Natural killer cell (primary cell): ENCODE measurements around the gene PLEKHA6. TPM values are rescaled to one million over a fixed set of nuclear protein-coding genes. Genes with fewer than 3 reads are reported as not detected.

Experiments used
- ATAC-seq, 3 donors: fragments of 150-1000 bp in 2 of 3; fragments of 200-7000 bp in 1 of 3; cut with Tn5 transposase; 1 replicate in 1 of 3; 2 replicates in 2 of 3; pipeline ENCODE4 v1.10.0; 2021; ENCODE audit warnings: mild to moderate bottlenecking in 2 of 3, moderate library complexity in 2 of 3
- DNase-seq, 2 donors: peaks; one replicate each; pipeline versions ENCODE4 v3.0.0 to v3.0.0-alpha.2; 2013 to 2021; ENCODE audit warnings: mixed read lengths in 1 of 2
- H3K27ac ChIP-seq: one replicate; pipeline ENCODE4 v1.5.1; 2013; ENCODE audit warnings: mild to moderate bottlenecking, low read length
- H3K27me3 ChIP-seq: one replicate; pipeline ENCODE4 v1.6.1; 2013; ENCODE audit warnings: low read length; ENCODE audit not compliant: control insufficient read depth, insufficient read depth
- H3K36me3 ChIP-seq: one replicate; pipeline ENCODE4 v1.6.1; 2013; ENCODE audit warnings: low read length; ENCODE audit not compliant: control insufficient read depth, insufficient read depth
- H3K4me1 ChIP-seq: one replicate; pipeline ENCODE4 v1.6.1; 2013; ENCODE audit warnings: low read length; ENCODE audit not compliant: control insufficient read depth, insufficient read depth
- H3K4me3 ChIP-seq: one replicate; pipeline ENCODE4 v1.5.1; 2013; ENCODE audit warnings: low read length
- H3K9me3 ChIP-seq: one replicate; pipeline ENCODE4 v1.6.1; 2013; ENCODE audit warnings: low read length; ENCODE audit not compliant: control insufficient read depth, insufficient read depth
- H3K27ac Mint-ChIP-seq, 2 donors: one replicate each; pipeline ENCODE4 v1.8.0; 2022; ENCODE audit warnings: mild to moderate bottlenecking in 2 of 2, mixed read lengths in 2 of 2, moderate library complexity in 1 of 2
- H3K27me3 Mint-ChIP-seq, 2 donors: one replicate each; pipeline ENCODE4 v1.8.0; 2022; ENCODE audit warnings: low read depth in 2 of 2, mixed read lengths in 2 of 2
- H3K36me3 Mint-ChIP-seq: one replicate; pipeline ENCODE4 v1.8.0; 2022; ENCODE audit warnings: mixed read lengths
- H3K4me1 Mint-ChIP-seq, 2 donors: one replicate each; pipeline ENCODE4 v1.8.0; 2022; ENCODE audit warnings: mixed read lengths in 2 of 2
- H3K4me3 Mint-ChIP-seq: one replicate; pipeline ENCODE4 v1.8.0; 2022; ENCODE audit warnings: mild to moderate bottlenecking, moderate library complexity, mixed read lengths
- H3K9me3 Mint-ChIP-seq, 2 donors: one replicate each; pipeline ENCODE4 v1.8.0; 2022; ENCODE audit warnings: mixed read lengths in 2 of 2
- CTCF ChIP-seq: fragments of 200-600 bp; IDR thresholded peaks from one replicate; pipeline ENCODE4 v1.8.0; 2022; ENCODE audit warnings: antibody characterized with exemption
- WGBS: methylation state at CpG from one replicate; pipeline ENCODE4 v1.1.7; 2013; ENCODE audit warnings: missing lambda C conversion rate; ENCODE audit not compliant: insufficient coverage; 5-methylcytosine and 5-hydroxymethylcytosine counted together
- intact Hi-C: fragments of 100-400 bp; cut with micrococcal nuclease; formaldehyde crosslinking; loops from one replicate; pipeline ENCODE4 v1.14.2; 2022
- total RNA-seq, 4 donors: library from RNA; stranded (reverse); fragments of 120-200 nt in 1 of 4; gene quantifications; one replicate each; pipeline versions ENCODE4 v1.2.3 to v1.2.4, GENCODE V29; 2013 to 2022

PLEKHA6 gene
- total RNA-seq, 3 donors from 2014 or later (not counting 1 experiment from before 2014, with no cell fraction given): 0.10 to 0.43 (median 0.16) TPM

- ATAC-seq: no peak
- Mint-ChIP-seq H3K9me3 (no peaks in the 10 kb centered on the region), H3K4me1 (peaks cover 0 to 3% of the 10 kb centered on the region in 2 donors), H3K4me3 (no peak overlapping the region), H3K36me3 (no peaks in the 10 kb centered on the region), H3K27ac (no peak overlapping the region), H3K27me3 (no peaks in the 10 kb centered on the region)
- WGBS: 97% methylated on average over 7 of the region's 7 CpGs
- H3K9me3 ChIP-seq: no peaks in the 10 kb centered on the region
- H3K4me1 ChIP-seq: peaks cover 10% of the 10 kb centered on the region
- no peaks in the 10 kb centered on the region for H3K27me3 ChIP-seq
- no peak overlapping the region for H3K27ac ChIP-seq
- intact Hi-C loops: no loop called here
- H3K4me3 ChIP-seq: no peak overlapping the region
- no peak for TF ChIP-seq CTCF
- DNase-seq: no peak
- H3K36me3 ChIP-seq: no peaks in the 10 kb centered on the region
These were observed 25.1 kb upstream of the PLEKHA6 start for GRCh38 chr1:204384636-204385352.

- Histone ChIP-seq H3K27me3 (peaks cover 6% of the 10 kb centered on the region), H3K27ac (no peak overlapping the region), H3K36me3 (no peaks in the 10 kb centered on the region), H3K4me3 (no peak overlapping the region), H3K4me1 (peaks cover 11% of the 10 kb centered on the region), H3K9me3 (no peaks in the 10 kb centered on the region)
- no peak for TF ChIP-seq CTCF
- Mint-ChIP-seq H3K27me3 (peaks cover 1% of the 10 kb centered on the region in 2 donors), H3K9me3 (no peaks in the 10 kb centered on the region), H3K27ac (no peak overlapping the region), H3K4me3 (no peak overlapping the region), H3K4me1 (peaks cover under 1 to 1% of the 10 kb centered on the region in 2 donors), H3K36me3 (no peaks in the 10 kb centered on the region)
- DNase-seq: no peak
- no peak for ATAC-seq
- intact Hi-C loops: no loop called here
- 83% methylated on average over 5 of the region's 5 CpGs for WGBS
These were observed 23.6 kb upstream of the PLEKHA6 start for GRCh38 chr1:204383163-204383904.

GRCh38 chr1:204382714-204383083, 23.0 kb upstream of the PLEKHA6 start:
- no peak for TF ChIP-seq CTCF
- WGBS: 75% methylated on average over 1 of the region's 2 CpGs
- H3K4me3 ChIP-seq: peak overlapping the region; percentile 25
- no peaks in the 10 kb centered on the region for H3K9me3 Mint-ChIP-seq
- no peaks in the 10 kb centered on the region for H3K36me3 Mint-ChIP-seq
- intact Hi-C loops: no loop called here
- no peaks in the 10 kb centered on the region for H3K9me3 ChIP-seq
- no peaks in the 10 kb centered on the region for H3K36me3 ChIP-seq
- no peak for ATAC-seq
- no peak for DNase-seq
- peaks cover 10% of the 10 kb centered on the region for H3K27me3 ChIP-seq
- H3K27ac Mint-ChIP-seq: no peak overlapping the region
- no peak overlapping the region for H3K4me3 Mint-ChIP-seq
- no peak overlapping the region for H3K27ac ChIP-seq
- peaks cover 17% of the 10 kb centered on the region for H3K4me1 ChIP-seq
- H3K4me1 Mint-ChIP-seq: peaks cover 7% of the 10 kb centered on the region in 2 donors
- H3K27me3 Mint-ChIP-seq: peaks cover 8% of the 10 kb centered on the region in 2 donors
